Kidney (tissue), 14 donors: Measurements from ENCODE around the gene RSRC1. TPM values are rescaled to one million over a fixed set of nuclear protein-coding genes. Genes with fewer than 3 reads are reported as not detected.

Source experiments
- DNase-seq, 5 donors: peaks; one replicate each; pipeline ENCODE4 v3.0.0-alpha.2; 2013 to 2020
- FAIRE-seq: peaks from 2 replicates; lab custom pipeline; 2012; peaks lifted over from hg19 to GRCh38; lab: Jason Lieb, UNC
- H3K27ac ChIP-seq, 2 donors: one replicate each; pipeline ENCODE4 v1.7.0; 2013; ENCODE audit warnings: low read depth in 2 of 2, low read length in 2 of 2, inconsistent platforms in 1 of 2
- H3K27me3 ChIP-seq: one replicate; pipeline ENCODE4 v1.7.1; 2013; ENCODE audit warnings: low read length, inconsistent platforms; ENCODE audit not compliant: control insufficient read depth, insufficient read depth
- H3K36me3 ChIP-seq, 3 donors: one replicate each; pipeline versions ENCODE4 v1.7.0 to v1.7.1; 2013; ENCODE audit warnings: low read length in 3 of 3, control low read depth in 1 of 3, inconsistent platforms in 1 of 3; ENCODE audit not compliant: insufficient read depth in 3 of 3, control insufficient read depth in 2 of 3
- H3K4me1 ChIP-seq, 3 donors: one replicate each; pipeline versions ENCODE4 v1.7.0 to v1.7.1; 2013; ENCODE audit warnings: low read length in 3 of 3, inconsistent platforms in 1 of 3, low read depth in 1 of 3; ENCODE audit not compliant: control insufficient read depth in 2 of 3, insufficient read depth in 2 of 3
- H3K4me3 ChIP-seq, 3 donors: one replicate each; pipeline versions ENCODE4 v1.7.0 to v1.8.1; 2013; ENCODE audit warnings: low read length in 3 of 3, control low read depth in 1 of 3, inconsistent platforms in 1 of 3
- H3K9ac ChIP-seq, 3 donors: one replicate each; pipeline versions ENCODE4 v1.7.0 to v1.7.1; 2013; ENCODE audit warnings: low read length in 3 of 3, control low read depth in 1 of 3, inconsistent platforms in 1 of 3
- H3K9me3 ChIP-seq, 3 donors: one replicate each; pipeline versions ENCODE4 v1.7.0 to v1.7.1; 2013; ENCODE audit warnings: low read length in 3 of 3, control low read depth in 1 of 3, inconsistent platforms in 1 of 3; ENCODE audit not compliant: control insufficient read depth in 2 of 3, insufficient read depth in 1 of 3
- intact Hi-C: fragments of 100-400 bp; cut with DNase I; formaldehyde crosslinking; loops from one replicate; pipeline ENCODE4 v1.11.1; 2022
- polyA plus RNA-seq: library from polyadenylated mRNA; stranded (reverse); fragments of 350-450 nt; fragmentation: Illumina TruSeq; extraction: RNeasy Lipid Tissue Mini Kit (QIAGEN cat#74804); gene quantifications from one replicate; pipeline ENCODE4 v1.2.3, GENCODE V29; 2014; ENCODE audit warnings: low read depth, low replicate concordance; ENCODE audit not compliant: insufficient read depth
- total RNA-seq: library from RNA; stranded (reverse); fragmentation: NEBNext Ultra II Directional; extraction: Animal tissue kit (Norgen Biotek cat#: 25700); gene quantifications from one replicate; pipeline ENCODE4 v1.2.1, GENCODE V29; 2021
- TF ChIP-seq, protein P1 (sequence below): IDR thresholded peaks from 3 replicates; pipeline ENCODE4 v1.5.1; 2012; ENCODE audit warnings: mild to moderate bottlenecking, moderate library complexity, borderline replicate concordance; ENCODE audit not compliant: insufficient read depth; ENCODE audit errors: extremely low read depth
- donor health status: control.
- donor health status: control.
- donor health status: control.
- donor health status: control.
- donor health status: control.
- donor health status: DM: yes; HTN: yes; CAD: no.
- donor health status: Normal renal cell carcinoma (clear cell type).

RSRC1 gene
- total and polyA plus RNA-seq, 2 donors from 2014 or later = 14.3 to 33.8 TPM

DNA sequence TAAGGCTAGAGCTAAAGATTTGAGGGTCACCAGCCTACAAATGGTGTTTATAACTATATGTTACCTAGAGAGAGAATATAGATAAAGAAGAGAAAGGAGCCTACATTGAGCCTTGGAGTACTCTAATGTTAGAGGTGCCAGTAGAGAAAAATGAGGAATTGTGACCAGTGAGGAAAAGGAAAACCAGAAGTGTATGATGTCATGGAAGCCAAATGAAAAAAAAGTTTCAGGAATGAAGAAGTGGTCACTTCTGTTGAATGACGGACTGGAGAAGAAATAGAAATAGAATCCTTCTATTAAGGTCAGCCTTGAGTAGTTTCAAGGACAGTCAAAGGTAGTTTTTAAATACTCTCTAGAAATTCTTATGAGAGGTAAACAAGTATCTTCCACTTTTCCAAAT lies 409.9 kb downstream of the RSRC1 start:
- intact Hi-C loops = no loop called here
- FAIRE-seq = no peak
- DNase-seq = no peak

DNA sequence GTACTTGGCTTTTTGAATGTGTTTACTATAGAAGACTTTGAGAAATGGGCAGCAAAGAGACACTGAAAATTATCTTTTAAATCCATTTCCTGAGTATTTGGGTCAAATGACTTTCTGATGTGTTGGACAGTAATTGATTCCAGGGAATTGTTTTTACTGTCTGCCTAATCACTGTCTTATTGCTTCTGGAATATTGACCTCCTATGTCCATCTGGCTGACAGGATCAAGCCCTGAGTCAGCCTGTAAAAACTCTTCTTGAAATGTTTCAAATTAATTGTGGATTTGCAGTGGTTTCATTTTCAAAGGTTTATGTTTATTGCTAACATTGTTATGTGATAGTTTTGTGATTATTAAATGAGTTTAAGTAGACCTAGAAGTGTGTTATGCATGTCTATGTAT lies 410.5 kb downstream of the RSRC1 start:
- Histone ChIP-seq H3K27me3 (no peaks in the 10 kb centered on the region), H3K4me3 (no peak overlapping the region), H3K9ac (no peak overlapping the region), H3K9me3 (peaks cover 0 to 3% (median 0%) of the 10 kb centered on the region in 3 donors), H3K27ac (no peak overlapping the region), H3K4me1 (no peaks in the 10 kb centered on the region), H3K36me3 (no peaks in the 10 kb centered on the region)
- intact Hi-C loops = no loop called here
- FAIRE-seq = no peak
- TF ChIP-seq, protein P1, sequence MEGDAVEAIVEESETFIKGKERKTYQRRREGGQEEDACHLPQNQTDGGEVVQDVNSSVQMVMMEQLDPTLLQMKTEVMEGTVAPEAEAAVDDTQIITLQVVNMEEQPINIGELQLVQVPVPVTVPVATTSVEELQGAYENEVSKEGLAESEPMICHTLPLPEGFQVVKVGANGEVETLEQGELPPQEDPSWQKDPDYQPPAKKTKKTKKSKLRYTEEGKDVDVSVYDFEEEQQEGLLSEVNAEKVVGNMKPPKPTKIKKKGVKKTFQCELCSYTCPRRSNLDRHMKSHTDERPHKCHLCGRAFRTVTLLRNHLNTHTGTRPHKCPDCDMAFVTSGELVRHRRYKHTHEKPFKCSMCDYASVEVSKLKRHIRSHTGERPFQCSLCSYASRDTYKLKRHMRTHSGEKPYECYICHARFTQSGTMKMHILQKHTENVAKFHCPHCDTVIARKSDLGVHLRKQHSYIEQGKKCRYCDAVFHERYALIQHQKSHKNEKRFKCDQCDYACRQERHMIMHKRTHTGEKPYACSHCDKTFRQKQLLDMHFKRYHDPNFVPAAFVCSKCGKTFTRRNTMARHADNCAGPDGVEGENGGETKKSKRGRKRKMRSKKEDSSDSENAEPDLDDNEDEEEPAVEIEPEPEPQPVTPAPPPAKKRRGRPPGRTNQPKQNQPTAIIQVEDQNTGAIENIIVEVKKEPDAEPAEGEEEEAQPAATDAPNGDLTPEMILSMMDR = no peak
- no peak for DNase-seq

More for the DNA sequence above, 409.9 kb downstream of the RSRC1 start:
- H3K4me3 ChIP-seq = no peak overlapping the region
- no peak overlapping the region for H3K27ac ChIP-seq
- no peaks in the 10 kb centered on the region for H3K4me1 ChIP-seq
- peaks cover 0 to 3% (median 0%) of the 10 kb centered on the region in 3 donors for H3K9me3 ChIP-seq
- H3K9ac ChIP-seq = no peak overlapping the region
- TF ChIP-seq, protein P1 = no peak
- H3K36me3 ChIP-seq = no peaks in the 10 kb centered on the region
- no peaks in the 10 kb centered on the region for H3K27me3 ChIP-seq

DNA sequence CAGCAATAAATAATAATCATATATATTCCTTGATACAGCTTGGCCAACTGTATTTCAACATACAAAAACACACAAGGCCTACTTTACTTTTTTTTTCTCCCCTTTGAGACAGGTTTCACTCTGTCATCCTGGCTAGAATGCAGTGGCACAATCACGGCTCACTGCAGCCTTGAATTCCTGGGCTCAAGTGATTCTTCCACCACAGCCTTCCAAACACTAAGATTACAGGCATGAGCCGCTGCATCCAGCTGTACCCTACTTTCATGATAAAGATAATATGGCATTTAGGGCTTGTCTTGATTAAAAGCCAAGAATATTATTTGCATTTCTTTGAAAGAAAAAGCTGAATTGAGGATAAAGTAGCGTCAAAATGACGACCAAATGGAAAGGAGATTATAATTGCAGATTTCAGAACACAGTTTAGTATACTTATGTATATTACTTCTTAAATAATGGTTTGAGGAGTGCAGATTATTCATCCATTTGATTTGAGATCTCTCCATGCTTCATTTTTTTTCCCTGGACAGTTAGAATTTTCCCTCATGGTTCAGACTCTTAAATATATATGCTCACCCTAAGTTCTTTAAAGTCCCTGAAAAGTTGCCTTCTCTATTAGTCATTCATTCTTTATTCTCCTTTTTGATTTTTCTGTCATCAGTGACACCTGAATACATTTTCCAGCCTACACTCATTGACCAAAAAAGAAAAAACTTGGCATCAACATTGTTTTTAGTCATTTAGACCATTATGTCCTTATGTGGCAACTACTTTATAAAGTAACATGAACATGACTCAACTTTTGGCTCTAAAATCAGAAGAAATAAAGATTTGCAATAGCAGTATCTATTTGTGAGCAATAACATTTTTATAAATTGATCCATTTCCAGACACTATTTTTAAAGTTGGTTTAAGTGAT lies 412.6 kb downstream of the RSRC1 start:
- Histone ChIP-seq H3K9ac (no peak overlapping the region), H3K27me3 (no peaks in the 10 kb centered on the region), H3K4me1 (no peaks in the 10 kb centered on the region), H3K36me3 (no peaks in the 10 kb centered on the region), H3K9me3 (peaks cover 0 to 3% (median 0%) of the 10 kb centered on the region in 3 donors), H3K4me3 (no peak overlapping the region), H3K27ac (no peak overlapping the region)
- FAIRE-seq (no peak), DNase-seq (no peak)
- TF ChIP-seq, protein P1 = no peak
- intact Hi-C loops = no loop called here
